ENCODE data around the gene BCL7A.

GRCh38 chr12:122079033-122079531 lies 57.4 kb downstream of the BCL7A start:
- TF ChIP-seq POLR3A (IDR thresholded peaks at IDR 0.05; ENCODE audit: borderline replicate concordance, extremely low read depth, insufficient read depth, insufficient read length), result no peak
- TF ChIP-seq FOXA1 (IDR thresholded peaks at IDR 0.05; ENCODE audit: borderline replicate concordance), result no peak
- TF ChIP-seq RFX5 (IDR thresholded peaks at IDR 0.05; ENCODE audit: low read depth, low read length), result no peak
- TF ChIP-seq EZH2 (IDR thresholded peaks at IDR 0.05; ENCODE audit: borderline replicate concordance, low read depth, low read length), result no peak
- TF ChIP-seq BDP1 (IDR thresholded peaks at IDR 0.05; ENCODE audit: insufficient read depth, insufficient read length), result no peak
